Prostate gland (tissue), 2 donors: ENCODE results near the gene CACNA2D4. TPM values are rescaled to one million over a fixed set of nuclear protein-coding genes. Genes with fewer than 3 reads are reported as not detected.

Experiments used
- DNase-seq: peaks from one replicate; pipeline ENCODE4 v3.0.0-alpha.2; 2019; ENCODE audit warnings: low spot score
- H3K27ac ChIP-seq, 2 donors: fragments of 200-600 bp; sonication (generic); 2 replicates each; pipeline ENCODE4 v1.5.1; 2017 to 2019
- H3K27me3 ChIP-seq: fragments of 200-600 bp; sonication (generic); replicated peaks from 2 replicates; pipeline ENCODE4 v1.5.1; 2019; ENCODE audit not compliant: insufficient read depth
- H3K36me3 ChIP-seq, 2 donors: fragments of 200-600 bp; sonication (generic); 1 replicate in 1 of 2; 2 replicates in 1 of 2; pipeline versions ENCODE4 v1.5.1 to v1.8.1; 2017 to 2019
- H3K4me1 ChIP-seq: fragments of 200-600 bp; sonication (generic); replicated peaks from 2 replicates; pipeline ENCODE4 v1.5.1; 2019
- H3K4me3 ChIP-seq, 2 donors: fragments of 200-600 bp; sonication (generic); 2 replicates each; pipeline ENCODE4 v1.5.1; 2017 to 2019
- H3K9me3 ChIP-seq: fragments of 200-600 bp; sonication (generic); 2 replicates; pipeline ENCODE4 v1.5.1; 2017
- CTCF ChIP-seq, 4 experiments: fragments of 200-600 bp in 2 of 4; fragments of 450-650 bp in 2 of 4; sonication (generic) in 2 of 4; IDR thresholded peaks; 1 replicate in 3 of 4; 2 replicates in 1 of 4; pipeline ENCODE4 v1.5.1; 2016 to 2019; ENCODE audit warnings: antibody characterized with exemption in 4 of 4, mild to moderate bottlenecking in 2 of 4, moderate library complexity in 2 of 4
- POLR2A ChIP-seq: fragments of 450-650 bp; IDR thresholded peaks from one replicate; pipeline ENCODE4 v1.6.1; 2016; ENCODE audit warnings: antibody characterized with exemption, mild to moderate bottlenecking
- POLR2AphosphoS5 ChIP-seq: sonication (generic); formaldehyde crosslinking; IDR thresholded peaks from one replicate; pipeline ENCODE4 v1.6.1; 2017; ENCODE audit warnings: antibody characterized with exemption
- WGBS: methylation state at CpG from one replicate; pipeline ENCODE4 v1.1.5; 2018; 5-methylcytosine and 5-hydroxymethylcytosine counted together
- intact Hi-C: fragments of 100-400 bp; cut with DNase I; formaldehyde crosslinking; loops from one replicate; pipeline ENCODE4 v1.14.2; 2022
- total RNA-seq, 2 donors: library from RNA; depleted of rRNA; stranded (reverse); fragments of >200 nt; gene quantifications; one replicate each; pipeline ENCODE4 v1.1.0, GENCODE V29; 2016

CACNA2D4 gene
- total RNA-seq, 2 donors from 2014 or later = 1.4 to 9.4 TPM

DNA sequence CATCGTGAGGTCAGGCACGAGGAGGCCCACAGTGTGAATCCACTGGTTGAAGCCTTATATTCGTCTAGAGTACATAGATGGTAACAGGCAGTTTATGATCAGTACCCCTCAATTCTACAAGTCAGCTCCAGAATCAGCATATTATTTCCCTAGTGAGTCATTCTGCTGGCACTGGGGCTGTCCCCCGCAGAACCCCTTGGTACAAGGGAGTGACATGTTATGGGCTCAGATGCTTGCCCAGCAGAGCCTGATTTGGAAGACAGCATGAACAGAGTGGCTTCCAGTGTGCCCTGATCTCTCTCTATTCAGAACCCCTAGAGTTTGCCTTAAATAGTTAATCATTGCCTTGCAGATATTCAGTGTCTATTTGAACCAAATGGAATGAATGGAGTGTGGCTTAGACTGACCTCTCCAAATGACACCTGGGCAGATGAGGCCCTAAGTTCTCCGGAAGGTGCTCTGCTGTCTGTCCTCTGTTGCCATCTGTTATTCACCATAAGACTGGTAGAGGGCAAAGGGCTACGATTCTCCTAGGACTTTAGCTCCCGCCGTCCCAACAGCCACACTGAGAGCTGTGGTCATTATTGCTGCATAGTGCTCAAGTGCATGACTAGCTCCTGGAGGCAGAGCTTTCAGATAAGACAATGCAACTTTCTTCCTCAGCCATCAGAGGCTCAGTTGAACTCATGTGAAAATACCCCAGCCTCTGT is 41.1 kb downstream of the CACNA2D4 start:
- no peaks in the 10 kb centered on the region for H3K9me3 ChIP-seq
- H3K4me1 ChIP-seq = no peaks in the 10 kb centered on the region
- H3K27me3 ChIP-seq = no peaks in the 10 kb centered on the region
- H3K4me3 ChIP-seq = no peak overlapping the region
- H3K27ac ChIP-seq = no peak overlapping the region
- no peaks in the 10 kb centered on the region for H3K36me3 ChIP-seq
- WGBS = 94% methylated on average over 8 of the region's 8 CpGs
- intact Hi-C loops = no loop called here
- no peak for DNase-seq
- TF ChIP-seq POLR2A = no peak
- no peak for TF ChIP-seq POLR2AphosphoS5
- no peak for TF ChIP-seq CTCF (IDR thresholded peaks at IDR 0.05)

DNA sequence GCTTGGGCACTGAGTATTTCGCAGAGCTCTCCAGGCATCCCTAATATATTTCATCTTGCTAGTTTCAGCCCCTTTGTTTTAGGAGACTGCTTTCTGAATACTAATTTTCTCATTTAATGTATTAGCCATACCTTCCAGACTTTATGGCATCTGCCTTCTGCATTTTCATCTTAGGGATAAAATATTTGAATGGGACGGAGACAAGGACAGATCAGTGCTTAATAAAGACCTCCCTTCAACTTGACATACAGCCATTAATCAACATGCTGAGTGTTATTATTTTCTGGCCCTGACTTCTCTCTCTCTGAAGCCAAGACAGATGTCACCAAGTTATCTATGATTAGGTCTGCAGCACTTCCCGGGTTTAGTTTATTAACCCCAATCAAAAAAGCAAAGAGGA is 42.4 kb downstream of the CACNA2D4 start:
- TF ChIP-seq CTCF (IDR thresholded peaks at IDR 0.05) = no peak
- no peak for TF ChIP-seq POLR2A
- TF ChIP-seq POLR2AphosphoS5 = no peak
- no peak overlapping the region for H3K4me3 ChIP-seq
- no peak for DNase-seq
- H3K27me3 ChIP-seq = no peaks in the 10 kb centered on the region
- H3K27ac ChIP-seq = no peak overlapping the region
- intact Hi-C loops = no loop called here
- 84% methylated on average over 3 of the region's 3 CpGs for WGBS
- no peaks in the 10 kb centered on the region for H3K36me3 ChIP-seq
- no peaks in the 10 kb centered on the region for H3K9me3 ChIP-seq
- H3K4me1 ChIP-seq = no peaks in the 10 kb centered on the region

DNA sequence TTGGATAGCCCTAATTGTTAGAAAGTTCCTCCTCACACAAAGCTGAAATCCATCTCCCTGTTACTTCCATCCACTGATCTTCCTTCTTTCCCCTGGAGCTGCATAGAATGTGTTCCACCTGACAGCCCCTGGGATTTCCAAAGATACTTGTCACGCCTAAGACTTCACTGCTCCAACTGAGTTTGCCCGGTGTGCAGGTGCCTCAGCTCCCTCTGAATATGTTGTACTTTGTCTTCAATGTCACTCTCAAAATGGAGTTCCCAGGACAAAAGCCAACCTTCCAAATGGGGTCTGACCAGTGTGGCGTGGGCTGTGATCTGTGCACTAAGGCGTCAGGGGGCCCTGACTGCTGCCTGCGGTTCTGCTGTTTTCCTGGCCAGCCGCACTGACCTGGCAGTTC is 42.8 kb downstream of the CACNA2D4 start:
- Histone ChIP-seq H3K36me3 (no peaks in the 10 kb centered on the region), H3K4me1 (no peaks in the 10 kb centered on the region), H3K9me3 (no peaks in the 10 kb centered on the region), H3K27ac (no peak overlapping the region), H3K27me3 (no peaks in the 10 kb centered on the region), H3K4me3 (no peak overlapping the region)
- intact Hi-C loops = no loop called here
- 83% methylated on average over 6 of the region's 6 CpGs for WGBS
- no peak for DNase-seq
- TF ChIP-seq POLR2A = no peak
- TF ChIP-seq CTCF (IDR thresholded peaks at IDR 0.05) = no peak
- no peak for TF ChIP-seq POLR2AphosphoS5

DNA sequence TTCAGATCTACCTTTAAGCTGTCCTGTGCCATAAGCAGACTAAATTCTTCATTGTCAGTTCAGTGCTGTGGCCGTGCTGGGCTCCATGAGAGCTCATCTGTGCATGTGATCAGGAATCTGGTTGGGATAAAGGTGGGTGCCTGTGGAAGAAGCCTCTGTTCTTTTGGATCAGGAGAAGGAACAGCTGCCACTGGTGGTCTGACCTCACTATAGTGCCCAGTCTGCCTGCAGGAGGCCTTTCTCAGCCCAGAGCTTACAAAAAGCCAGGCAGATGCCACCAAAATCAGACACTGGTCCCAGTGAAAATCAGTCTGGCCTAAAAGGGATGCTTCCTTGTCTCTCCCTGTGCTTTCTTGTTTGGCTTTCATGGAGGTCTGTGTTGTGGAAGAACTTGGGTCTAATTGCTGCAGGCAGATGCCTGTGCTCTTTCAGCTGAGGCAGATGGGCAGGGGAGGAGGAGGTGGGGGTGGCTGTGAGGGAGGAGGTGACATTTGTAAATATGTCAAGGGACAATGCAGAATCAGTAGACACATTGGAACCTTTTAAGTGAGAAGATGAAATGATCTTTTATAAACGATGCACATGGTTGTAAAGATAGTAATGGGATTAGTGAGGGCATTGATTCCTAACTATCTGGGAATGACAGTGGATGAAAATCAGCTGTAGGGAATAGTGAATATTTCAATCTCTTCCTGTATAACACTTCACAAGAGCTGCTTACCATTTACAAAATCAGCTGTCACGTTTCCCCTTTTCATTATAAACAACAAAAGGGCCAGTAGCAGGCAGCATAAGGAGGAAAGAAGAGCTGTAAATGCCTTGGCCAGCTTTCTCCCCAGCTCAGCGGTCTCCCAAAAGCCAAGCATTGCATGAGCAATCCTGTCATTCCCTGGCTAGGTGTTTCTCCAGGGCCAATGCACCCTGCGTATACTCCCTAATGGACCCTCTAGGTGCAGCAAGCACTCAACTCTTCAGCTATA is 44.6 kb downstream of the CACNA2D4 start:
- H3K4me1 ChIP-seq = no peaks in the 10 kb centered on the region
- no peaks in the 10 kb centered on the region for H3K36me3 ChIP-seq
- no peak overlapping the region for H3K27ac ChIP-seq
- no peaks in the 10 kb centered on the region for H3K9me3 ChIP-seq
- DNase-seq = no peak
- no peaks in the 10 kb centered on the region for H3K27me3 ChIP-seq
- no peak overlapping the region for H3K4me3 ChIP-seq
- intact Hi-C loops = no loop called here
- 60% methylated on average over 5 of the region's 5 CpGs for WGBS
- TF ChIP-seq POLR2A (no peak), POLR2AphosphoS5 (no peak), CTCF (IDR thresholded peaks at IDR 0.05) (no peak)
